K562 (cell line): ENCODE results near the gene MYMX. TPM values are rescaled to one million over a fixed set of nuclear protein-coding genes. Genes with fewer than 3 reads are reported as not detected.

ENCODE experiments used
- BHLHE40 ChIP-seq: IDR thresholded peaks from 2 replicates; pipeline ENCODE4 v1.6.1; 2011; ENCODE audit warnings: low read length, improper control_type of control experiment
- BRD9 ChIP-seq: fragments of 450-650 bp; IDR thresholded peaks from 2 replicates; pipeline ENCODE4 v1.6.1; 2018; ENCODE audit warnings: low read depth; ENCODE audit not compliant: partially characterized antibody
- DACH1 ChIP-seq: fragments of 450-650 bp; IDR thresholded peaks from 2 replicates; pipeline ENCODE4 v1.6.1; 2018; ENCODE audit not compliant: partially characterized antibody
- ELF2 ChIP-seq: fragments of 250-450 bp; sonication (Bioruptor Pico); IDR thresholded peaks from 2 replicates; pipeline ENCODE4 v1.5.0; 2021; ENCODE audit warnings: mild to moderate bottlenecking
- EP400 ChIP-seq: fragments of 450-650 bp; IDR thresholded peaks from 2 replicates; pipeline ENCODE4 v1.6.1; 2017; ENCODE audit warnings: antibody characterized with exemption, mild to moderate bottlenecking, moderate library complexity
- ERF ChIP-seq: fragments of 450-650 bp; formaldehyde crosslinking; IDR thresholded peaks from 2 replicates; pipeline ENCODE4 v1.4.0; 2020; ENCODE audit warnings: mild to moderate bottlenecking, mixed read lengths
- FOXJ3 ChIP-seq: sonication (generic); formaldehyde crosslinking; IDR thresholded peaks from 2 replicates; pipeline ENCODE4 v1.4.0; 2020; ENCODE audit warnings: mild to moderate bottlenecking, missing genetic modification reagents
- GABPB2 ChIP-seq: fragments of 250-450 bp; sonication (Bioruptor Pico); conservative IDR thresholded peaks from 2 replicates; pipeline ENCODE4 v1.5.1; 2021; ENCODE audit warnings: mild to moderate bottlenecking
- GTF2A2 ChIP-seq: IDR thresholded peaks from 2 replicates; pipeline ENCODE4 v1.6.1; 2016; ENCODE audit warnings: mild to moderate bottlenecking, missing genetic modification characterization, missing compliant biosample characterization
- HNRNPL ChIP-seq: fragments of 200-400 bp; formaldehyde crosslinking; IDR thresholded peaks from 2 replicates; pipeline ENCODE4 v1.6.1; 2017; ENCODE audit warnings: low read depth, mild to moderate bottlenecking, low read length
- MCM3 ChIP-seq: fragments of 450-650 bp; IDR thresholded peaks from 2 replicates; pipeline ENCODE4 v1.6.1; 2016
- NCOR1 ChIP-seq: fragments of 450-650 bp; IDR thresholded peaks from 2 replicates; pipeline ENCODE4 v1.6.1; 2016; ENCODE audit warnings: mild to moderate bottlenecking, moderate library complexity
- PRMT5 ChIP-seq: sonication (generic); formaldehyde crosslinking; IDR thresholded peaks from 2 replicates; pipeline ENCODE4 v1.5.0; 2020; ENCODE audit warnings: missing genetic modification reagents
- SMAD1 ChIP-seq: fragments of 150-350 bp; IDR thresholded peaks from 2 replicates; pipeline ENCODE4 v1.6.1; 2014; ENCODE audit warnings: low read length, low read depth; ENCODE audit not compliant: partially characterized antibody
- YY1 ChIP-seq, 3 experiments: IDR thresholded peaks; 2 replicates each; pipeline ENCODE4 v1.6.1; 2011; ENCODE audit warnings: low read length in 2 of 3, mild to moderate bottlenecking in 2 of 3, moderate library complexity in 2 of 3, borderline replicate concordance in 1 of 3, control low read depth in 1 of 3, low read depth in 1 of 3; ENCODE audit not compliant: insufficient read depth in 3 of 3, insufficient replicate concordance in 2 of 3, control insufficient read depth in 1 of 3, insufficient read length in 1 of 3; ENCODE audit errors: extremely low read depth in 1 of 3
- ZBTB12 ChIP-seq: fragments of 250-450 bp; sonication (Bioruptor Pico); IDR thresholded peaks from 2 replicates; pipeline ENCODE4 v1.4.0; 2020
- ZFP30 ChIP-seq: fragments of 250-450 bp; sonication (Bioruptor Pico); IDR thresholded peaks from 2 replicates; pipeline ENCODE4 v1.8.0; 2022; ENCODE audit warnings: moderate library complexity, mild to moderate bottlenecking, inconsistent platforms, borderline replicate concordance
- ZKSCAN8 ChIP-seq: fragments of 200-800 bp; sonication (Bioruptor generic); IDR thresholded peaks from 2 replicates; pipeline ENCODE4 v1.6.1; 2016; ENCODE audit warnings: missing genetic modification characterization, missing compliant biosample characterization
- ZNF140 ChIP-seq: fragments of 250-450 bp; sonication (Bioruptor Pico); IDR thresholded peaks from 2 replicates; pipeline ENCODE4 v1.8.0; 2021; ENCODE audit warnings: moderate library complexity, mild to moderate bottlenecking, inconsistent platforms
- ZNF324 ChIP-seq: fragments of 250-450 bp; sonication (Bioruptor Pico); IDR thresholded peaks from 2 replicates; pipeline ENCODE4 v1.4.0; 2020; ENCODE audit warnings: mild to moderate bottlenecking
- ZNF512 ChIP-seq: IDR thresholded peaks from 2 replicates; pipeline ENCODE4 v1.6.1; 2016; ENCODE audit warnings: missing genetic modification characterization, missing compliant biosample characterization
- ZNF583 ChIP-seq: fragments of 250-450 bp; sonication (Bioruptor Pico); IDR thresholded peaks from 2 replicates; pipeline ENCODE4 v1.4.0; 2020
- polyA plus RNA-seq, 8 experiments: library from polyadenylated mRNA; depleted of rRNA in 4 of 8; stranded (reverse) in 5 of 8; unstranded in 3 of 8; fragments of >200 nt; fragmentation: Nextera tagmentation in 2 of 8; fragmentation: Illumina TruSeq in 1 of 8; extraction: Ambion mirVana in 2 of 8; extraction: Trizol in 1 of 8; gene quantifications; 2 replicates each; pipeline versions ENCODE4 v1.2.1 to v1.2.3, GENCODE V29; 2011 to 2014; ENCODE audit warnings: inconsistent platforms in 1 of 8, missing spikeins in 1 of 8
- total RNA-seq, 7 experiments: library from RNA; depleted of rRNA in 6 of 7; stranded (reverse); fragments of >200 nt in 6 of 7; fragmentation: Illumina TruSeq in 2 of 7; extraction: Trizol in 2 of 7; gene quantifications; 2 replicates each; pipeline versions ENCODE4 v1.2.1 to v1.2.3, GENCODE V29; 2011 to 2021; ENCODE audit warnings: low replicate concordance in 1 of 7
- TF ChIP-seq, protein P1 (sequence below), 2 experiments: IDR thresholded peaks; 2 replicates each; pipeline ENCODE4 v1.6.1; 2011; ENCODE audit warnings: borderline replicate concordance in 1 of 2, control low read depth in 1 of 2, low read depth in 1 of 2, low read length in 1 of 2, mild to moderate bottlenecking in 1 of 2, mixed read lengths in 1 of 2, moderate library complexity in 1 of 2; ENCODE audit not compliant: insufficient read depth in 1 of 2, insufficient read length in 1 of 2, poor library complexity in 1 of 2, severe bottlenecking in 1 of 2; ENCODE audit errors: extremely low read depth in 1 of 2
- TF ChIP-seq, protein P2 (sequence below), 2 experiments: fragments of 450-650 bp in 1 of 2; sonication (generic) in 1 of 2; formaldehyde crosslinking in 1 of 2; IDR thresholded peaks in 1 of 2; conservative IDR thresholded peaks in 1 of 2; 2 replicates each; pipeline versions ENCODE4 v1.6.1 to v1.8.1; 2016 to 2023; ENCODE audit warnings: mild to moderate bottlenecking in 2 of 2, moderate library complexity in 2 of 2, inconsistent platforms in 1 of 2, missing genetic modification reagents in 1 of 2

MYMX gene
- total and polyA plus RNA-seq, 9 of the 15 experiments (the other 6 are each of a cell fraction or from before 2014, with no cell fraction given) = 0.12 TPM; not detected in 8

- TF ChIP-seq ZNF512 (tag) = no peak
- TF ChIP-seq ZNF583 (CRISPR knock-in tag) = 0 out of 2 replicates have a peak, but pooled peaks have one; percentile 38
- TF ChIP-seq BRD9 = no peak
- peak; percentile 91 for TF ChIP-seq ERF (CRISPR knock-in tag)
- no peak for TF ChIP-seq GABPB2
- TF ChIP-seq YY1 (IDR thresholded peaks at IDR 0.05; ENCODE audit: borderline replicate concordance in 1 of 3, control insufficient read depth in 1 of 3, extremely low read depth in 1 of 3, insufficient read depth in 3 of 3, insufficient read length in 1 of 3, insufficient replicate concordance in 2 of 3, low read depth in 1 of 3, low read length in 2 of 3) = peak in 2 of 3 experiments; percentile 23 to 39
- no peak for TF ChIP-seq ZBTB12
- no peak for TF ChIP-seq ZKSCAN8 (CRISPR knock-in tag)
- TF ChIP-seq EP400 = peak; percentile 66
- TF ChIP-seq MCM3 = no peak
- no peak for TF ChIP-seq PRMT5 (CRISPR knock-in tag)
- TF ChIP-seq DACH1 = peak; percentile 46
- TF ChIP-seq, protein P1, sequence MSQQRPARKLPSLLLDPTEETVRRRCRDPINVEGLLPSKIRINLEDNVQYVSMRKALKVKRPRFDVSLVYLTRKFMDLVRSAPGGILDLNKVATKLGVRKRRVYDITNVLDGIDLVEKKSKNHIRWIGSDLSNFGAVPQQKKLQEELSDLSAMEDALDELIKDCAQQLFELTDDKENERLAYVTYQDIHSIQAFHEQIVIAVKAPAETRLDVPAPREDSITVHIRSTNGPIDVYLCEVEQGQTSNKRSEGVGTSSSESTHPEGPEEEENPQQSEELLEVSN (IDR thresholded peaks at IDR 0.05; ENCODE audit: borderline replicate concordance in 1 of 2, extremely low read depth in 1 of 2, insufficient read depth in 1 of 2, insufficient read length in 1 of 2, low read depth in 1 of 2, low read length in 1 of 2, poor library complexity in 1 of 2, severe bottlenecking in 1 of 2) = peak; percentile 43 to 84
- no peak for TF ChIP-seq FOXJ3 (CRISPR knock-in tag)
- TF ChIP-seq, protein P2, sequence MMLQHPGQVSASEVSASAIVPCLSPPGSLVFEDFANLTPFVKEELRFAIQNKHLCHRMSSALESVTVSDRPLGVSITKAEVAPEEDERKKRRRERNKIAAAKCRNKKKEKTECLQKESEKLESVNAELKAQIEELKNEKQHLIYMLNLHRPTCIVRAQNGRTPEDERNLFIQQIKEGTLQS (IDR thresholded peaks at IDR 0.05) = no peak
- TF ChIP-seq, protein P2 (CRISPR knock-in tag; conservative IDR thresholded peaks at IDR 0.05) = no peak
- TF ChIP-seq GTF2A2 = no peak
- TF ChIP-seq NCOR1 = no peak
- 0 out of 2 replicates have a peak, but pooled peaks have one; percentile 2 for TF ChIP-seq BHLHE40
- no peak for TF ChIP-seq HNRNPL
- no peak for TF ChIP-seq ZNF140 (CRISPR knock-in tag)
- TF ChIP-seq ZFP30 (CRISPR knock-in tag) = no peak
- TF ChIP-seq ZNF324 (CRISPR knock-in tag) = no peak
- TF ChIP-seq ELF2 = 0 out of 2 replicates have a peak, but pooled peaks have one; percentile 27
- TF ChIP-seq SMAD1 = no peak
Observed at GRCh38 chr6:44219053-44219814, 2.5 kb downstream of the MYMX start (continued).
